HEK293 (cell line): ENCODE results near the gene ZNF365.

ENCODE experiments used
- CTCF ChIA-PET: fragments of 350-600 bp; formaldehyde crosslinking; extraction: SDS; loops from one replicate; lab custom pipeline; 2021; ENCODE audit warnings: antibody characterized with exemption; lab: Yijun Ruan, JAX
- POLR2A ChIA-PET: fragments of 300-600 bp; formaldehyde crosslinking; extraction: SDS; loops from one replicate; lab custom pipeline; 2020; ENCODE audit warnings: antibody characterized with exemption, inconsistent platforms; lab: Yijun Ruan, JAX
- H3K27ac ChIP-seq: fragments of 200-500 bp; sonication (Bioruptor generic); 2 replicates; pipeline ENCODE4 v1.5.1; 2014; ENCODE audit warnings: low read depth, low read length, control low read depth, inconsistent platforms; ENCODE audit errors: extremely low read depth
- H3K36me3 ChIP-seq, 2 experiments: fragments of 200-500 bp in 1 of 2; sonication (Bioruptor generic) in 1 of 2; 1 replicate in 1 of 2; 2 replicates in 1 of 2; pipeline ENCODE4 v1.5.1; 2014 to 2017; ENCODE audit warnings: inconsistent platforms in 2 of 2, low read length in 2 of 2; ENCODE audit not compliant: control insufficient read depth in 2 of 2, insufficient read depth in 1 of 2
- H3K4me1 ChIP-seq: fragments of 200-500 bp; sonication (Bioruptor generic); 2 replicates; pipeline ENCODE4 v1.5.1; 2014; ENCODE audit warnings: mild to moderate bottlenecking, low read length, inconsistent platforms; ENCODE audit not compliant: control insufficient read depth, insufficient read depth
- H3K4me3 ChIP-seq: 2 replicates; pipeline ENCODE4 v1.5.1; 2011; ENCODE audit warnings: low read depth, mild to moderate bottlenecking, control low read depth, low read length, moderate library complexity
- H3K9me3 ChIP-seq: fragments of 200-500 bp; sonication (Bioruptor generic); 2 replicates; pipeline ENCODE4 v1.5.1; 2014; ENCODE audit warnings: low read depth, low read length, inconsistent platforms; ENCODE audit not compliant: control insufficient read depth, insufficient read depth
- HOXC10 ChIP-seq: sonication (generic); formaldehyde crosslinking; IDR thresholded peaks from 2 replicates; pipeline ENCODE4 v1.8.1; 2023; ENCODE audit warnings: mild to moderate bottlenecking, missing genetic modification reagents
- PBX3 ChIP-seq: sonication (generic); formaldehyde crosslinking; IDR thresholded peaks from 2 replicates; pipeline ENCODE4 v1.8.1; 2022; ENCODE audit warnings: mild to moderate bottlenecking, moderate library complexity, missing genetic modification reagents
- SETDB1 ChIP-seq: IDR thresholded peaks from one replicate; pipeline ENCODE4 v1.6.1; 2017; ENCODE audit warnings: mild to moderate bottlenecking, low read length, moderate library complexity, mixed read lengths; ENCODE audit not compliant: insufficient read length
- TRIM28 ChIP-seq: IDR thresholded peaks from 2 replicates; pipeline ENCODE4 v1.6.1; 2011; ENCODE audit warnings: low read length, control low read depth, borderline replicate concordance
- ZNF18 ChIP-seq: fragments of 450-650 bp; formaldehyde crosslinking; IDR thresholded peaks from 2 replicates; pipeline ENCODE4 v1.5.1; 2016; ENCODE audit warnings: missing biosample characterization, missing genetic modification characterization
- ZNF24 ChIP-seq: fragments of 450-650 bp; formaldehyde crosslinking; IDR thresholded peaks from 2 replicates; pipeline ENCODE4 v1.5.1; 2016; ENCODE audit warnings: missing biosample characterization, missing genetic modification characterization
- ZNF26 ChIP-seq: fragments of 450-650 bp; formaldehyde crosslinking; IDR thresholded peaks from 2 replicates; pipeline ENCODE4 v1.5.1; 2016; ENCODE audit warnings: missing biosample characterization, missing genetic modification characterization
- ZNF274 ChIP-seq, 2 experiments: fragments of 200-500 bp in 1 of 2; fragments of 450-650 bp in 1 of 2; sonication (Bioruptor generic) in 1 of 2; formaldehyde crosslinking in 1 of 2; IDR thresholded peaks; 2 replicates each; pipeline versions ENCODE4 v1.5.1 to v1.6.1; 2014 to 2016; ENCODE audit warnings: borderline replicate concordance in 1 of 2, inconsistent platforms in 1 of 2, low read length in 1 of 2, missing biosample characterization in 1 of 2, missing genetic modification characterization in 1 of 2
- ZNF391 ChIP-seq: fragments of 450-650 bp; formaldehyde crosslinking; IDR thresholded peaks from 2 replicates; pipeline ENCODE4 v1.5.1; 2016; ENCODE audit warnings: low read depth, missing biosample characterization, missing genetic modification characterization, borderline replicate concordance
- ZNF394 ChIP-seq: fragments of 450-650 bp; formaldehyde crosslinking; IDR thresholded peaks from 2 replicates; pipeline ENCODE4 v1.5.1; 2016; ENCODE audit warnings: missing biosample characterization, missing genetic modification characterization, mild to moderate bottlenecking, moderate library complexity, borderline replicate concordance
- ZNF473 ChIP-seq: fragments of 450-650 bp; formaldehyde crosslinking; IDR thresholded peaks from 2 replicates; pipeline ENCODE4 v1.5.1; 2017; ENCODE audit warnings: missing biosample characterization, missing genetic modification characterization
- ZNF549 ChIP-seq: fragments of 450-650 bp; IDR thresholded peaks from 2 replicates; pipeline ENCODE4 v1.5.1; 2018; ENCODE audit warnings: missing biosample characterization, missing genetic modification characterization, mild to moderate bottlenecking, inconsistent platforms, moderate library complexity
- ZNF596 ChIP-seq: fragments of 450-650 bp; IDR thresholded peaks from 2 replicates; pipeline ENCODE4 v1.5.0; 2018; ENCODE audit warnings: missing biosample characterization, mild to moderate bottlenecking, missing genetic modification characterization, moderate library complexity
- ZNF626 ChIP-seq: fragments of 450-650 bp; sonication (Bioruptor Pico); formaldehyde crosslinking; IDR thresholded peaks from 2 replicates; pipeline ENCODE4 v1.5.1; 2018; ENCODE audit warnings: missing biosample characterization, missing genetic modification characterization, inconsistent platforms
- ZNF76 ChIP-seq: fragments of 450-650 bp; formaldehyde crosslinking; IDR thresholded peaks from 2 replicates; pipeline ENCODE4; 2016; ENCODE audit warnings: low read depth, missing biosample characterization, missing genetic modification characterization, borderline replicate concordance

ZNF365 gene

GRCh38 chr10:62335326-62335725 lies 38.8 kb upstream of the ZNF365 start (continued):
- TF ChIP-seq ZNF626, result no peak

- ChIA-PET CTCF (no interaction called here), POLR2A (interaction anchor here (1.1 kb wide), 1 partner anchor 9 kb away, joined by 3 read pairs; no protein-coding TSS in a partner anchor)
- Histone ChIP-seq H3K9me3 (no peaks in the 10 kb centered on the region), H3K4me1 (no peaks in the 10 kb centered on the region), H3K36me3 (no peaks in the 10 kb centered on the region), H3K27ac (no peak overlapping the region), H3K4me3 (no peak overlapping the region)
- TF ChIP-seq TRIM28, result 0 out of 2 replicates have a peak, but pooled peaks have one; percentile 47
- no peak for TF ChIP-seq ZNF596
These were observed 37.8 kb upstream of the ZNF365 start for GRCh38 chr10:62336404-62336803.

GRCh38 chr10:62341419-62341818 lies 32.8 kb upstream of the ZNF365 start:
- Histone ChIP-seq H3K4me1 (no peaks in the 10 kb centered on the region), H3K4me3 (no peak overlapping the region), H3K9me3 (no peaks in the 10 kb centered on the region), H3K27ac (no peak overlapping the region), H3K36me3 (no peaks in the 10 kb centered on the region)
- CTCF ChIA-PET, result no interaction called here
- no peak for TF ChIP-seq ZNF24 (tag by site-specific recombination)
- no peak for TF ChIP-seq PBX3 (CRISPR knock-in tag)
- no peak for TF ChIP-seq ZNF394 (tag by site-specific recombination)
- no peak for TF ChIP-seq ZNF76 (tag by site-specific recombination)
- TF ChIP-seq ZNF626, result no peak
- peak; percentile 25; the same call in 1 of the 2 replicates for TF ChIP-seq ZNF26
- 0 out of 2 replicates have a peak, but pooled peaks have one; percentile 15 for TF ChIP-seq ZNF549 (tag by site-specific recombination)
- TF ChIP-seq ZNF473, result no peak
- peak; percentile 96 for TF ChIP-seq SETDB1
- POLR2A ChIA-PET, result no interaction called here

GRCh38 chr10:62343000-62343399 lies 31.2 kb upstream of the ZNF365 start:
- POLR2A ChIA-PET, result no interaction called here
- CTCF ChIA-PET, result no interaction called here
- Histone ChIP-seq H3K9me3 (no peaks in the 10 kb centered on the region), H3K27ac (no peak overlapping the region), H3K4me3 (no peak overlapping the region), H3K4me1 (no peaks in the 10 kb centered on the region), H3K36me3 (no peaks in the 10 kb centered on the region)
- TF ChIP-seq SETDB1, result peak; percentile 90
- TF ChIP-seq ZNF18 (tag by site-specific recombination), result no peak
- TF ChIP-seq ZNF274 (IDR thresholded peaks at IDR 0.05; ENCODE audit: low read length), result no peak
- TF ChIP-seq ZNF274 (tag by site-specific recombination; IDR thresholded peaks at IDR 0.05; ENCODE audit: borderline replicate concordance), result no peak
- TF ChIP-seq ZNF391, result no peak
- no peak for TF ChIP-seq HOXC10 (CRISPR knock-in tag)
